Esophagus muscularis mucosa (tissue), 4 donors: ENCODE results near the gene GPRIN1. TPM values are rescaled to one million over a fixed set of nuclear protein-coding genes. Genes with fewer than 3 reads are reported as not detected.

Experiments used
- DNase-seq: peaks from one replicate; pipeline ENCODE4 v3.0.0-alpha.2; 2017; ENCODE audit errors: extremely low spot score
- H3K27ac ChIP-seq, 4 donors: fragments of 200-600 bp; sonication (generic); replicated peaks in 1 of 4; 1 replicate in 3 of 4; 2 replicates in 1 of 4; pipeline ENCODE4 v1.5.1; 2016 to 2019; ENCODE audit warnings: mild to moderate bottlenecking in 1 of 4
- H3K27me3 ChIP-seq, 4 donors: fragments of 200-600 bp; sonication (generic); one replicate each; pipeline versions ENCODE4 v1.5.1 to v1.6.0; 2016 to 2019
- H3K36me3 ChIP-seq, 4 donors: fragments of 200-600 bp; sonication (generic); one replicate each; pipeline ENCODE4 v1.5.1; 2016 to 2019
- H3K4me1 ChIP-seq, 4 donors: fragments of 200-600 bp; sonication (generic); one replicate each; pipeline ENCODE4 v1.5.1; 2016 to 2019
- H3K4me3 ChIP-seq, 4 donors: fragments of 200-600 bp; sonication (generic); 1 replicate in 2 of 4; 2 replicates in 2 of 4; pipeline ENCODE4 v1.5.1; 2016 to 2019; ENCODE audit warnings: mild to moderate bottlenecking in 4 of 4, moderate library complexity in 1 of 4
- H3K9me3 ChIP-seq, 4 donors: fragments of 200-600 bp; sonication (generic); 1 replicate in 3 of 4; 2 replicates in 1 of 4; pipeline ENCODE4 v1.5.1; 2016 to 2019
- CTCF ChIP-seq, 3 experiments: fragments of 200-600 bp in 2 of 3; fragments of 450-650 bp in 1 of 3; sonication (generic) in 2 of 3; IDR thresholded peaks; one replicate each; pipeline ENCODE4 v1.5.1; 2017 to 2019; ENCODE audit warnings: antibody characterized with exemption in 3 of 3, mild to moderate bottlenecking in 2 of 3, moderate library complexity in 1 of 3
- EP300 ChIP-seq: sonication (generic); formaldehyde crosslinking; IDR thresholded peaks from one replicate; pipeline ENCODE4 v1.6.1; 2017; ENCODE audit warnings: antibody characterized with exemption
- POLR2A ChIP-seq: fragments of 450-650 bp; IDR thresholded peaks from one replicate; pipeline ENCODE4 v1.6.1; 2017; ENCODE audit warnings: antibody characterized with exemption, moderate library complexity, mild to moderate bottlenecking, low read depth
- POLR2AphosphoS5 ChIP-seq, 2 donors: sonication (generic); formaldehyde crosslinking; IDR thresholded peaks; one replicate each; pipeline ENCODE4 v1.6.1; 2017; ENCODE audit warnings: antibody characterized with exemption in 2 of 2
- WGBS: methylation state at CpG from one replicate; pipeline ENCODE4 v1.1.5; 2018; 5-methylcytosine and 5-hydroxymethylcytosine counted together
- intact Hi-C: fragments of 100-400 bp; cut with DNase I; formaldehyde crosslinking; loops from one replicate; pipeline ENCODE4 v1.15.1; 2023
- total RNA-seq, 4 donors: library from RNA; depleted of rRNA; stranded (reverse); fragments of >200 nt; gene quantifications; one replicate each; pipeline versions ENCODE4 v1.1.0 to v1.2.1, GENCODE V29; 2016

Gene GPRIN1
- total RNA-seq, 4 donors from 2014 or later = 0.42 to 1.0 (median 0.95) TPM

- H3K4me1 ChIP-seq = peaks cover 13 to 18% (median 18%) of the 10 kb centered on the region in 4 donors
- WGBS = 83% methylated on average over 6 of the region's 11 CpGs
- no peak for DNase-seq
- no peak overlapping the region for H3K4me3 ChIP-seq
- no peaks in the 10 kb centered on the region for H3K9me3 ChIP-seq
- no peak overlapping the region for H3K27ac ChIP-seq
- no peaks in the 10 kb centered on the region for H3K36me3 ChIP-seq
- H3K27me3 ChIP-seq = no peaks in the 10 kb centered on the region
- no peak for TF ChIP-seq CTCF (IDR thresholded peaks at IDR 0.05)
- no peak for TF ChIP-seq POLR2AphosphoS5 (IDR thresholded peaks at IDR 0.05)
- no peak for TF ChIP-seq EP300
- no peak for TF ChIP-seq POLR2A
- intact Hi-C loops = no loop called here
Measured at GRCh38 chr5:176643491-176644219, 33.7 kb upstream of the GPRIN1 start.

GRCh38 chr5:176642675-176643490 is 32.9 kb upstream of the GPRIN1 start:
- no peak overlapping the region for H3K27ac ChIP-seq
- H3K4me3 ChIP-seq = no peak overlapping the region
- no peak for TF ChIP-seq CTCF (IDR thresholded peaks at IDR 0.05)
- no peak for TF ChIP-seq EP300
- TF ChIP-seq POLR2A = no peak
- no peak for TF ChIP-seq POLR2AphosphoS5 (IDR thresholded peaks at IDR 0.05)
- peaks cover 5 to 10% (median 10%) of the 10 kb centered on the region in 4 donors for H3K4me1 ChIP-seq
- H3K27me3 ChIP-seq = no peaks in the 10 kb centered on the region
- no peaks in the 10 kb centered on the region for H3K36me3 ChIP-seq
- no peak for DNase-seq
- WGBS = 76% methylated on average over 11 of the region's 15 CpGs
- intact Hi-C loops = no loop called here
- no peaks in the 10 kb centered on the region for H3K9me3 ChIP-seq

- Histone ChIP-seq H3K27me3 (no peaks in the 10 kb centered on the region), H3K9me3 (no peaks in the 10 kb centered on the region), H3K36me3 (no peaks in the 10 kb centered on the region), H3K4me3 (no peak overlapping the region), H3K4me1 (no peaks in the 10 kb centered on the region), H3K27ac (no peak overlapping the region)
- no peak for TF ChIP-seq CTCF (IDR thresholded peaks at IDR 0.05)
- TF ChIP-seq POLR2A = no peak
- no peak for TF ChIP-seq EP300
- TF ChIP-seq POLR2AphosphoS5 (IDR thresholded peaks at IDR 0.05) = no peak
- WGBS = 81% methylated on average over 4 of the region's 4 CpGs
- no peak for DNase-seq
- intact Hi-C loops = no loop called here
Measured at GRCh38 chr5:176640616-176641015, 30.7 kb upstream of the GPRIN1 start.

- DNase-seq = no peak
- intact Hi-C loops = no loop called here
- no peaks in the 10 kb centered on the region for H3K27me3 ChIP-seq
- H3K27ac ChIP-seq = no peak overlapping the region
- H3K36me3 ChIP-seq = no peaks in the 10 kb centered on the region
- no peaks in the 10 kb centered on the region for H3K4me1 ChIP-seq
- no peak for TF ChIP-seq POLR2AphosphoS5 (IDR thresholded peaks at IDR 0.05)
- no peak for TF ChIP-seq POLR2A
- no peak for TF ChIP-seq EP300
- no peak for TF ChIP-seq CTCF (IDR thresholded peaks at IDR 0.05)
- H3K9me3 ChIP-seq = peaks cover 0 to 2% (median 0%) of the 10 kb centered on the region in 4 donors
- 73% methylated on average over 4 of the region's 4 CpGs for WGBS
- no peak overlapping the region for H3K4me3 ChIP-seq
Measured at GRCh38 chr5:176639981-176640380, 30.0 kb upstream of the GPRIN1 start.
